HEK293 (cell line): ENCODE results near the gene VWCE.
"Not testable (repeated sequence)": the region's sequence is repeated elsewhere in the genome, so short reads cannot be mapped to it uniquely, and the experiment has no call there.

Source experiments
- ZNF121 ChIP-seq: fragments of 450-650 bp; formaldehyde crosslinking; IDR thresholded peaks from 2 replicates; pipeline ENCODE4 v1.5.1; 2016; ENCODE audit warnings: missing biosample characterization, missing genetic modification characterization
- ZNF138 ChIP-seq: fragments of 450-650 bp; formaldehyde crosslinking; IDR thresholded peaks from 2 replicates; pipeline ENCODE4 v1.5.1; 2016; ENCODE audit warnings: missing biosample characterization, missing genetic modification characterization, borderline replicate concordance
- TF ChIP-seq, protein P1 (sequence below): fragments of 450-650 bp; formaldehyde crosslinking; IDR thresholded peaks from 2 replicates; pipeline ENCODE4 v1.5.1; 2016; ENCODE audit warnings: missing biosample characterization, missing genetic modification characterization

DNA sequence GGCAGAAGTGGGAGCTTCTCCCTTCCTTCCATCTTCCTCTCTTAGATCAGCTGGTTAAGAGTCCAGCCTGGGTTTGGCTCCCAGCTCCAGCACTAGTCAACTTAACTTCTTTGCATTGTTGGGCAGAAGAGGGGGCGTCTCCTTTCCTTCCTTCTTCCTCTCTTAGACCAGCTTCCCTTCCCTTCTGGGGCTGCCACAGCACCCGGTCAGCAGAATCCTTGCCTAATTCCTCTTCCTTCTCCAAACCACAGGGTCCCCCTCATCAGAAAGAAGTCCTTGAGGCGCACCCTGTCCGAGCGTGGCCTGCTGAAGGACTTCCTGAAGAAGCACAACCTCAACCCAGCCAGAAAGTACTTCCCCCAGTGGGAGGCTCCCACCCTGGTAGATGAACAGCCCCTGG, 72.4 kb downstream of the VWCE start:
- TF ChIP-seq, protein P1, sequence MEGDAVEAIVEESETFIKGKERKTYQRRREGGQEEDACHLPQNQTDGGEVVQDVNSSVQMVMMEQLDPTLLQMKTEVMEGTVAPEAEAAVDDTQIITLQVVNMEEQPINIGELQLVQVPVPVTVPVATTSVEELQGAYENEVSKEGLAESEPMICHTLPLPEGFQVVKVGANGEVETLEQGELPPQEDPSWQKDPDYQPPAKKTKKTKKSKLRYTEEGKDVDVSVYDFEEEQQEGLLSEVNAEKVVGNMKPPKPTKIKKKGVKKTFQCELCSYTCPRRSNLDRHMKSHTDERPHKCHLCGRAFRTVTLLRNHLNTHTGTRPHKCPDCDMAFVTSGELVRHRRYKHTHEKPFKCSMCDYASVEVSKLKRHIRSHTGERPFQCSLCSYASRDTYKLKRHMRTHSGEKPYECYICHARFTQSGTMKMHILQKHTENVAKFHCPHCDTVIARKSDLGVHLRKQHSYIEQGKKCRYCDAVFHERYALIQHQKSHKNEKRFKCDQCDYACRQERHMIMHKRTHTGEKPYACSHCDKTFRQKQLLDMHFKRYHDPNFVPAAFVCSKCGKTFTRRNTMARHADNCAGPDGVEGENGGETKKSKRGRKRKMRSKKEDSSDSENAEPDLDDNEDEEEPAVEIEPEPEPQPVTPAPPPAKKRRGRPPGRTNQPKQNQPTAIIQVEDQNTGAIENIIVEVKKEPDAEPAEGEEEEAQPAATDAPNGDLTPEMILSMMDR (tag by site-specific recombination) = not testable (repeated sequence)
- TF ChIP-seq ZNF138, ZNF121: not testable (repeated sequence)
